H9 (cell line): Measurements from ENCODE around the gene LGR5. TPM values are rescaled to one million over a fixed set of nuclear protein-coding genes. Genes with fewer than 3 reads are reported as not detected.

ENCODE experiments used
- DNase-seq: peaks from one replicate; pipeline ENCODE4 v3.0.0-alpha.2; 2017
- H2AFZ ChIP-seq: one replicate; pipeline ENCODE4 v1.6.1; 2013; ENCODE audit warnings: mild to moderate bottlenecking, low read length, control low read depth, moderate library complexity
- H2AK5ac ChIP-seq: 2 replicates; pipeline ENCODE4 v1.6.1; 2013; ENCODE audit warnings: low read length, control low read depth, mixed read lengths; ENCODE audit not compliant: insufficient read length
- H2BK120ac ChIP-seq: one replicate; pipeline ENCODE4 v1.6.1; 2013; ENCODE audit warnings: low read depth, mild to moderate bottlenecking, low read length, control low read depth, inconsistent platforms; ENCODE audit not compliant: poor library complexity, severe bottlenecking
- H2BK12ac ChIP-seq: 2 replicates; pipeline ENCODE4 v1.6.1; 2013; ENCODE audit warnings: low read length, control low read depth, mixed read lengths, low read depth; ENCODE audit not compliant: insufficient read length
- H2BK15ac ChIP-seq: 2 replicates; pipeline ENCODE4 v1.6.1; 2013; ENCODE audit warnings: low read depth, low read length, control low read depth
- H2BK20ac ChIP-seq: one replicate; pipeline ENCODE4 v1.6.1; 2013; ENCODE audit warnings: low read depth, mild to moderate bottlenecking, low read length, control low read depth, inconsistent platforms; ENCODE audit not compliant: poor library complexity, severe bottlenecking
- H2BK5ac ChIP-seq: 2 replicates; pipeline ENCODE4 v1.6.1; 2013; ENCODE audit warnings: low read length, control low read depth, mixed read lengths; ENCODE audit not compliant: insufficient read length
- H3K14ac ChIP-seq: 2 replicates; pipeline ENCODE4 v1.6.1; 2013; ENCODE audit warnings: low read length, control low read depth; ENCODE audit not compliant: insufficient read depth
- H3K18ac ChIP-seq: 2 replicates; pipeline ENCODE4 v1.6.1; 2013; ENCODE audit warnings: low read depth, mild to moderate bottlenecking, mixed read lengths, low read length, control low read depth; ENCODE audit not compliant: insufficient read length
- H3K23ac ChIP-seq: 2 replicates; pipeline ENCODE4 v1.6.1; 2013; ENCODE audit warnings: low read length, control low read depth, mixed read lengths, low read depth; ENCODE audit not compliant: insufficient read length
- H3K23me2 ChIP-seq: 2 replicates; pipeline ENCODE4 v1.6.1; 2013; ENCODE audit warnings: low read depth, mild to moderate bottlenecking, mixed read lengths, low read length, control low read depth; ENCODE audit not compliant: insufficient read length, poor library complexity, severe bottlenecking
- H3K27ac ChIP-seq: 2 replicates; pipeline ENCODE4 v1.5.1; 2013; ENCODE audit warnings: low read length, control low read depth, mixed read lengths, low read depth; ENCODE audit not compliant: insufficient read length
- H3K27me3 ChIP-seq: 2 replicates; pipeline ENCODE4 v1.6.1; 2013; ENCODE audit warnings: low read length, control low read depth, inconsistent platforms; ENCODE audit not compliant: insufficient read depth
- H3K4ac ChIP-seq: 2 replicates; pipeline ENCODE4 v1.6.1; 2013; ENCODE audit warnings: low read depth, mild to moderate bottlenecking, control low read depth, inconsistent platforms, low read length, moderate library complexity
- H3K4me1 ChIP-seq: 2 replicates; pipeline ENCODE4 v1.6.1; 2013; ENCODE audit warnings: low read length, control low read depth, inconsistent platforms; ENCODE audit not compliant: insufficient read depth
- H3K4me2 ChIP-seq: 2 replicates; pipeline ENCODE4 v1.6.1; 2013; ENCODE audit warnings: low read length, control low read depth, mixed read lengths; ENCODE audit not compliant: insufficient read length, insufficient read depth
- H3K56ac ChIP-seq: 2 replicates; pipeline ENCODE4 v1.6.1; 2013; ENCODE audit warnings: low read depth, mild to moderate bottlenecking, mixed read lengths, low read length, control low read depth; ENCODE audit not compliant: insufficient read length
- H3K79me1 ChIP-seq: 2 replicates; pipeline ENCODE4 v1.6.1; 2013; ENCODE audit warnings: low read depth, mild to moderate bottlenecking, moderate library complexity, low read length, control low read depth, inconsistent platforms; ENCODE audit not compliant: insufficient read depth, poor library complexity, severe bottlenecking
- H3K79me2 ChIP-seq: 2 replicates; pipeline ENCODE4 v1.6.1; 2013; ENCODE audit warnings: low read length, control low read depth, inconsistent platforms; ENCODE audit not compliant: insufficient read depth
- H3K9ac ChIP-seq: 2 replicates; pipeline ENCODE4 v1.6.1; 2013; ENCODE audit warnings: low read length, control low read depth, mixed read lengths; ENCODE audit not compliant: insufficient read length; ENCODE audit errors: extremely low read depth
- H3K9me3 ChIP-seq: one replicate; pipeline ENCODE4 v1.6.1; 2013; ENCODE audit warnings: low read depth, low read length, inconsistent platforms; ENCODE audit not compliant: control insufficient read depth
- H3T11ph ChIP-seq: one replicate; pipeline ENCODE4 v1.6.1; 2013; ENCODE audit warnings: mild to moderate bottlenecking, low read length, control low read depth, inconsistent platforms
- H4K20me1 ChIP-seq: one replicate; pipeline ENCODE4 v1.6.1; 2013; ENCODE audit not compliant: control insufficient read depth, insufficient read length, insufficient read depth
- H4K5ac ChIP-seq: 2 replicates; pipeline ENCODE4 v1.6.1; 2013; ENCODE audit warnings: low read depth, mild to moderate bottlenecking, mixed read lengths, low read length, control low read depth; ENCODE audit not compliant: insufficient read length
- H4K8ac ChIP-seq: replicated peaks from 2 replicates; pipeline ENCODE4 v1.6.1; 2013; ENCODE audit warnings: low read length, control low read depth, mixed read lengths, low read depth; ENCODE audit not compliant: insufficient read length
- H4K91ac ChIP-seq: 2 replicates; pipeline ENCODE4 v1.6.1; 2013; ENCODE audit warnings: low read depth, mild to moderate bottlenecking, moderate library complexity, mixed read lengths, low read length, control low read depth; ENCODE audit not compliant: insufficient read length
- H3K27ac Mint-ChIP-seq, 3 experiments: 2 replicates in 2 of 3; 3 replicates in 1 of 3; pipeline ENCODE4 v1.8.0; 2020 to 2021; ENCODE audit warnings: mixed read lengths in 3 of 3, mild to moderate bottlenecking in 1 of 3, moderate library complexity in 1 of 3
- H3K27me3 Mint-ChIP-seq: 2 replicates; pipeline ENCODE4 v1.8.0; 2021; ENCODE audit warnings: low read depth, mild to moderate bottlenecking, moderate library complexity, mixed read lengths
- H3K36me3 Mint-ChIP-seq, 3 experiments: 2 replicates in 2 of 3; 3 replicates in 1 of 3; pipeline ENCODE4 v1.8.0; 2020 to 2021; ENCODE audit warnings: low read depth in 3 of 3, mixed read lengths in 3 of 3; ENCODE audit not compliant: insufficient read depth in 1 of 3
- H3K4me1 Mint-ChIP-seq, 2 experiments: 2 replicates each; pipeline ENCODE4 v1.8.0; 2020; ENCODE audit warnings: mixed read lengths in 2 of 2
- H3K4me3 Mint-ChIP-seq, 2 experiments: 2 replicates in 1 of 2; 3 replicates in 1 of 2; pipeline ENCODE4 v1.8.0; 2020 to 2021; ENCODE audit warnings: mild to moderate bottlenecking in 2 of 2, mixed read lengths in 2 of 2, moderate library complexity in 1 of 2
- H3K9me3 Mint-ChIP-seq, 2 experiments: 2 replicates in 1 of 2; 3 replicates in 1 of 2; pipeline ENCODE4 v1.8.0; 2020; ENCODE audit warnings: mild to moderate bottlenecking in 2 of 2, mixed read lengths in 2 of 2, moderate library complexity in 1 of 2
- WGBS: extraction: QIAGEN DNeasy Blood & Tissue Kit; methylation state at CpG from one replicate; pipeline ENCODE4 v1.1.7; 2013; ENCODE audit warnings: missing lambda C conversion rate, low lambda C conversion rate, mixed read lengths; ENCODE audit not compliant: insufficient read length; ENCODE audit errors: extremely low coverage; 5-methylcytosine and 5-hydroxymethylcytosine counted together
- total RNA-seq: library from RNA; stranded (reverse); gene quantifications from 2 replicates; pipeline ENCODE4 v1.2.1, GENCODE V29; 2021
- TF ChIP-seq, protein P1 (sequence below): fragments of 200-600 bp; sonication (generic); conservative IDR thresholded peaks from 3 replicates; pipeline ENCODE4 v1.8.0; 2021; ENCODE audit warnings: antibody characterized with exemption, mild to moderate bottlenecking

LGR5 gene
- total RNA-seq, 1 experiment from 2014 or later, result 0.09 TPM

DNA sequence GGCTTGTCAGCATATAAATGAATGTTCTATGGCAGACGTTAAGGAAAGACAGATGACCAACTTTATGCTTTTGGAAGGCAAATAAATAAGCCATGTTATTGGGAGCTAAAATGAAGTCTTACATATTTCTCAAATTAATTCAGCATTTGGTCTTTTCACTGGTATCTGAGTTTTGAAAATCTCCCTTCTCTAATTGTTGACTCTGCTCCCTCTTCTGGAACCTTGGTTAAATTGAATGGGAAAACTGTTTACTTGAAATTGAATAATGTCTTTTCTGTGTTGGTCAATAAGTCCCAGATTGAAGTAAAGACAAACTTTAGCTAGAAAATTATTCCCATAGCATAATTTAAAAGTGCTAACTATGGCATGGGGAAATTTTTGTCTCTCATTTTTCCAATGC, 38.7 kb downstream of the LGR5 start:
- Mint-ChIP-seq H3K9me3 (no peaks in the 10 kb centered on the region; a peak in 1 of 5 replicates), H3K36me3 (no peaks in the 10 kb centered on the region), H3K4me1 (no peaks in the 10 kb centered on the region), H3K27ac (no peak overlapping the region), H3K4me3 (no peak overlapping the region), H3K27me3 (no peaks in the 10 kb centered on the region)
- Histone ChIP-seq H3K27ac (no peak overlapping the region), H2BK12ac (no peak overlapping the region), H2BK15ac (no peak overlapping the region), H3T11ph (no peak overlapping the region), H2BK5ac (no peak overlapping the region), H3K23ac (no peak overlapping the region), H3K4me1 (no peaks in the 10 kb centered on the region), H4K5ac (no peak overlapping the region), H3K79me1 (no peaks in the 10 kb centered on the region), H4K91ac (no peak overlapping the region), H3K18ac (no peak overlapping the region), H4K20me1 (no peaks in the 10 kb centered on the region), H3K14ac (no peak overlapping the region), H3K4me2 (no peak overlapping the region), H3K79me2 (no peaks in the 10 kb centered on the region), H4K8ac (no peak overlapping the region), H3K9me3 (no peaks in the 10 kb centered on the region), H3K27me3 (no peaks in the 10 kb centered on the region), H2AK5ac (no peak overlapping the region), H2BK20ac (no peak overlapping the region), H3K4ac (no peak overlapping the region), H3K23me2 (no peaks in the 10 kb centered on the region), H2AFZ (no peak overlapping the region), H2BK120ac (no peak overlapping the region), H3K9ac (no peak overlapping the region), H3K56ac (no peak overlapping the region)
- TF ChIP-seq, protein P1, sequence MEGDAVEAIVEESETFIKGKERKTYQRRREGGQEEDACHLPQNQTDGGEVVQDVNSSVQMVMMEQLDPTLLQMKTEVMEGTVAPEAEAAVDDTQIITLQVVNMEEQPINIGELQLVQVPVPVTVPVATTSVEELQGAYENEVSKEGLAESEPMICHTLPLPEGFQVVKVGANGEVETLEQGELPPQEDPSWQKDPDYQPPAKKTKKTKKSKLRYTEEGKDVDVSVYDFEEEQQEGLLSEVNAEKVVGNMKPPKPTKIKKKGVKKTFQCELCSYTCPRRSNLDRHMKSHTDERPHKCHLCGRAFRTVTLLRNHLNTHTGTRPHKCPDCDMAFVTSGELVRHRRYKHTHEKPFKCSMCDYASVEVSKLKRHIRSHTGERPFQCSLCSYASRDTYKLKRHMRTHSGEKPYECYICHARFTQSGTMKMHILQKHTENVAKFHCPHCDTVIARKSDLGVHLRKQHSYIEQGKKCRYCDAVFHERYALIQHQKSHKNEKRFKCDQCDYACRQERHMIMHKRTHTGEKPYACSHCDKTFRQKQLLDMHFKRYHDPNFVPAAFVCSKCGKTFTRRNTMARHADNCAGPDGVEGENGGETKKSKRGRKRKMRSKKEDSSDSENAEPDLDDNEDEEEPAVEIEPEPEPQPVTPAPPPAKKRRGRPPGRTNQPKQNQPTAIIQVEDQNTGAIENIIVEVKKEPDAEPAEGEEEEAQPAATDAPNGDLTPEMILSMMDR, result no peak
- WGBS, result no CpG with 5 or more reads among the region's 1 CpG
- no peak for DNase-seq
